HG03175 (cell line): Measurements from ENCODE around the gene RAB3GAP1.

ENCODE experiments used
- ATAC-seq: cut with Tn5 transposase; IDR thresholded peaks from one replicate; pipeline ENCODE4 v1.9.1; 2021; ENCODE audit warnings: mild to moderate bottlenecking, moderate library complexity; ENCODE audit not compliant: unreplicated experiment

The RAB3GAP1 gene

DNA sequence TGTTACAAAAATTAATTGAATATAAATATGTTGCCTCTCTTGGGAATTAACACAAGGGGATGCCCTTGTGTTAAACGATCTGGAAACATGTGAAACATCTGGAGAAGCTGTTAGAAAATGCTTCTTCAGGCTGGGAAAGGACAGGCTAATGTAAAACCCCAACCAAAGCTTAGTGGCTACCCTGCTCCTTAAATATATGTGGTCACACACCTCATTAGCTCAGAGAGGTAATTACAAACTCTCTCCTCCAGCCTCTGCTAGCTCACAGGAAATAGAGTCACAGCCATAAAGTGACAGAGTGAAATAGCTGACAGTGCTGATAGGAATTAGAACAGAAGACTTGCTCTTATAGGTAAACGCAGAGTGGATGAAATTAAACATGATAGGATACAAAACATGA is 155.9 kb downstream of the RAB3GAP1 start:
- no peak for ATAC-seq

DNA sequence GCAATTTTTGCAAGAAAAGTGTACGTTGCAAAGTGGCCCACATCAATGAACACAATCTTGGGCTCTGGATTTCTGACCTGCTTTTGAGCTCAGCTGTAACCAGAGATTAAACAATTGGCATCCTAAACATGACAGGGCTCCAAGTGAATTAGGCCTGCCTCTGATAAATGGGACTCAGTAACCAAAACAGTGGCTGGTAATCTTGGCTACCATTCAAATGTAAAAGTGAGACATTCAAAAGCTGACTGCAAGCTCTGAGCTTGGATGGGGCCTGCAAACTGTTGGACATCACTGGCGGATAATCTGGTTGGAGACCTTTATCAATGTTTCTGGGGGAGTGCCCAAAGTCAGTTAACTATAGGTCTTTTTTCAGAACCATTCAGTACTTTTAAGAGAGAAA is 160.7 kb downstream of the RAB3GAP1 start:
- ATAC-seq = no peak

DNA sequence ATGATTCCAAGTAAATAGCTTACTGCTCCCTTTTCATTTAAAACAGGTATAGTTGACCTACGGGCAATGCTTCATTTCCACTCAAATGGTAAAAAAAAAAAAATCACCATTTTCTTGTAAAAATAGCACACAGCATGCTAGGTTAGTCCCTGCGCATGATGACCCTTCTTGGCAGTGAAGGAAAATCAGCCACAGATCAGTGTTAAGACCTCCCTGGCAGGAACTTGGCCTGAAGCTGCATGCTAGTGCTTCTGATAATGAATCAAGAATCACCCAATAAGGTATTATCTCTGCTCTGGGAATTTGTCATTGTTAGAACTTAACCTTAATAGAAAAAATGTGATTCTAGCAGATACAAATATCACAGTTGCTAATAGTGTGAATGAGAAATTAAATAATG is 166.3 kb downstream of the RAB3GAP1 start:
- no peak for ATAC-seq

DNA sequence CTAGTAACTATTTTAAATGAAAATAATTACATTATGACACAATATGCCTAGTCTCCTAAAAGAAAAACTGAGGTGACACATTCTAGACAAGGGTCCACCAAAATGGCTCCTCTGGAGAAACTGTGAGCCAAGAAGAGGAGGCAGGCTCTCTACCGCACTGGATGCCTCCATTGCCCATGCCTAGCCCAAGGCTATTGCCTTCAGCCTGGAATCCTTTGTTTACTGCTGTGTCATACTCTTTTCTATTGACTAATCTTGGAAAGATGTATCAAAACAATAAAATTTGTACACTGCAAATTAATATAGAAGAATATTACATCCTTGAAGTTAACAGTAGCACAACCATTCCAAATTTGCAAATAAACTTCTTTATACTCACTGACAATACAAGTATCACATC is 167.1 kb downstream of the RAB3GAP1 start:
- ATAC-seq = no peak
